ENCODE results near the gene GAB2.
"Not testable (repeated sequence)": the region's sequence is repeated elsewhere in the genome, so short reads cannot be mapped to it uniquely, and the experiment has no call there.

Gene GAB2

GRCh38 chr11:78224506-78224905, 193.1 kb downstream of the GAB2 start:
- H3K4me3 ChIP-seq (ENCODE audit: low read length) = no peak overlapping the region
- no peaks in the 10 kb centered on the region for H3K27me3 ChIP-seq (ENCODE audit: control insufficient read depth, insufficient read depth, low read length)
- H3K4me1 ChIP-seq (ENCODE audit: control insufficient read depth, insufficient read depth, low read length) = no peaks in the 10 kb centered on the region
- no CpG with 5 or more reads among the region's 4 CpGs for WGBS (ENCODE audit: insufficient coverage, insufficient read length)
- no peaks in the 10 kb centered on the region for H3K9me3 ChIP-seq (ENCODE audit: control insufficient read depth, insufficient read depth, low read length)
- H3K36me3 ChIP-seq (ENCODE audit: control insufficient read depth, insufficient read depth, low read length) = no peaks in the 10 kb centered on the region
- DNase-seq (ENCODE audit: low read depth, low spot score) = no peak
- no peak overlapping the region for H3K27ac ChIP-seq (ENCODE audit: low read length)

GRCh38 chr11:78223320-78223954, 194.2 kb downstream of the GAB2 start:
- Histone ChIP-seq H3K4me3 (ENCODE audit: low read length) (no peak overlapping the region), H3K36me3 (ENCODE audit: control insufficient read depth, insufficient read depth, low read length) (no peaks in the 10 kb centered on the region), H3K4me1 (ENCODE audit: control insufficient read depth, insufficient read depth, low read length) (no peaks in the 10 kb centered on the region), H3K27ac (ENCODE audit: low read length) (no peak overlapping the region), H3K9me3 (ENCODE audit: control insufficient read depth, insufficient read depth, low read length) (no peaks in the 10 kb centered on the region), H3K27me3 (ENCODE audit: control insufficient read depth, insufficient read depth, low read length) (no peaks in the 10 kb centered on the region)
- no peak for DNase-seq (ENCODE audit: low read depth, low spot score)
- WGBS (ENCODE audit: insufficient coverage, insufficient read length) = no CpG with 5 or more reads among the region's 9 CpGs

GRCh38 chr11:78222726-78223125, 194.9 kb downstream of the GAB2 start:
- not testable (repeated sequence) for H3K27ac ChIP-seq (ENCODE audit: low read length); H3K4me1 ChIP-seq (ENCODE audit: control insufficient read depth, insufficient read depth, low read length); H3K36me3 ChIP-seq (ENCODE audit: control insufficient read depth, insufficient read depth, low read length); H3K4me3 ChIP-seq (ENCODE audit: low read length); H3K9me3 ChIP-seq (ENCODE audit: control insufficient read depth, insufficient read depth, low read length); DNase-seq (ENCODE audit: low read depth, low spot score); H3K27me3 ChIP-seq (ENCODE audit: control insufficient read depth, insufficient read depth, low read length)
- WGBS (ENCODE audit: insufficient coverage, insufficient read length) = no CpG with 5 or more reads among the region's 10 CpGs

GRCh38 chr11:78221396-78222315, 196.0 kb downstream of the GAB2 start:
- Histone ChIP-seq H3K27ac (ENCODE audit: low read length) (no peak overlapping the region), H3K4me1 (ENCODE audit: control insufficient read depth, insufficient read depth, low read length) (no peaks in the 10 kb centered on the region), H3K4me3 (ENCODE audit: low read length) (no peak overlapping the region), H3K9me3 (ENCODE audit: control insufficient read depth, insufficient read depth, low read length) (no peaks in the 10 kb centered on the region), H3K27me3 (ENCODE audit: control insufficient read depth, insufficient read depth, low read length) (no peaks in the 10 kb centered on the region), H3K36me3 (ENCODE audit: control insufficient read depth, insufficient read depth, low read length) (no peaks in the 10 kb centered on the region)
- no peak for DNase-seq (ENCODE audit: low read depth, low spot score)
- no CpG with 5 or more reads among the region's 13 CpGs for WGBS (ENCODE audit: insufficient coverage, insufficient read length)

- no peak for DNase-seq (ENCODE audit: low read depth, low spot score)
- WGBS (ENCODE audit: insufficient coverage, insufficient read length) = no CpG with 5 or more reads among the region's 14 CpGs
- H3K4me1 ChIP-seq (ENCODE audit: control insufficient read depth, insufficient read depth, low read length) = no peaks in the 10 kb centered on the region
- H3K9me3 ChIP-seq (ENCODE audit: control insufficient read depth, insufficient read depth, low read length) = no peaks in the 10 kb centered on the region
- no peak overlapping the region for H3K27ac ChIP-seq (ENCODE audit: low read length)
- no peaks in the 10 kb centered on the region for H3K36me3 ChIP-seq (ENCODE audit: control insufficient read depth, insufficient read depth, low read length)
- no peaks in the 10 kb centered on the region for H3K27me3 ChIP-seq (ENCODE audit: control insufficient read depth, insufficient read depth, low read length)
- H3K4me3 ChIP-seq (ENCODE audit: low read length) = no peak overlapping the region
Measured at GRCh38 chr11:78220218-78221157, 197.1 kb downstream of the GAB2 start.

- Histone ChIP-seq H3K27ac (ENCODE audit: low read length) (no peak overlapping the region), H3K9me3 (ENCODE audit: control insufficient read depth, insufficient read depth, low read length) (no peaks in the 10 kb centered on the region), H3K4me1 (ENCODE audit: control insufficient read depth, insufficient read depth, low read length) (no peaks in the 10 kb centered on the region), H3K36me3 (ENCODE audit: control insufficient read depth, insufficient read depth, low read length) (no peaks in the 10 kb centered on the region), H3K4me3 (ENCODE audit: low read length) (no peak overlapping the region), H3K27me3 (ENCODE audit: control insufficient read depth, insufficient read depth, low read length) (no peaks in the 10 kb centered on the region)
- WGBS (ENCODE audit: insufficient coverage, insufficient read length) = no CpG with 5 or more reads among the region's 7 CpGs
- no peak for DNase-seq (ENCODE audit: low read depth, low spot score)
Measured at GRCh38 chr11:78219493-78220217, 198.0 kb downstream of the GAB2 start.

GRCh38 chr11:78218707-78219492, 198.7 kb downstream of the GAB2 start:
- Histone ChIP-seq H3K27me3 (ENCODE audit: control insufficient read depth, insufficient read depth, low read length) (no peaks in the 10 kb centered on the region), H3K9me3 (ENCODE audit: control insufficient read depth, insufficient read depth, low read length) (no peaks in the 10 kb centered on the region), H3K36me3 (ENCODE audit: control insufficient read depth, insufficient read depth, low read length) (no peaks in the 10 kb centered on the region), H3K27ac (ENCODE audit: low read length) (no peak overlapping the region), H3K4me3 (ENCODE audit: low read length) (no peak overlapping the region), H3K4me1 (ENCODE audit: control insufficient read depth, insufficient read depth, low read length) (no peaks in the 10 kb centered on the region)
- no CpG with 5 or more reads among the region's 11 CpGs for WGBS (ENCODE audit: insufficient coverage, insufficient read length)
- DNase-seq (ENCODE audit: low read depth, low spot score) = no peak

GRCh38 chr11:78217650-78218541, 199.7 kb downstream of the GAB2 start:
- no peak overlapping the region for H3K27ac ChIP-seq (ENCODE audit: low read length)
- DNase-seq (ENCODE audit: low read depth, low spot score) = no peak
- no peaks in the 10 kb centered on the region for H3K27me3 ChIP-seq (ENCODE audit: control insufficient read depth, insufficient read depth, low read length)

More at GRCh38 chr11:78217650-78218541, 199.7 kb downstream of the GAB2 start:
- Histone ChIP-seq H3K4me1 (ENCODE audit: control insufficient read depth, insufficient read depth, low read length) (no peaks in the 10 kb centered on the region), H3K9me3 (ENCODE audit: control insufficient read depth, insufficient read depth, low read length) (no peaks in the 10 kb centered on the region), H3K4me3 (ENCODE audit: low read length) (no peak overlapping the region), H3K36me3 (ENCODE audit: control insufficient read depth, insufficient read depth, low read length) (no peaks in the 10 kb centered on the region)
- WGBS (ENCODE audit: insufficient coverage, insufficient read length) = no CpG with 5 or more reads among the region's 14 CpGs

Measured in iPS DF 6.9 (cell line).